Measurements from ENCODE around the gene CORO6. TPM values are rescaled to one million over a fixed set of nuclear protein-coding genes. Genes with fewer than 3 reads are reported as not detected.

CORO6 gene
- total RNA-seq, 1 experiment from 2014 or later: 14.7 TPM

- no peaks in the 10 kb centered on the region for H3K36me3 ChIP-seq
- H3K4me1 ChIP-seq: peaks cover 11% of the 10 kb centered on the region
- no peaks in the 10 kb centered on the region for H3K27me3 ChIP-seq
- H3K4me3 ChIP-seq: peak within 1 kb of the TSS; percentile 94
- peak within 1 kb of the TSS; percentile 69 for H3K27ac ChIP-seq
- peak; percentile 63 to 65 for DNase-seq
- H3K9me3 ChIP-seq (replicated peaks): no peaks in the 10 kb centered on the region
These were observed 56.0 kb downstream of the CORO6 start, which contains the start of gene ABHD15 for GRCh38 chr17:29566473-29567303. TSS of gene ABHD15 (minus strand) at chr17:29567037. CDS start at chr17:29566966, 71 bp downstream.

- H3K36me3 ChIP-seq: no peaks in the 10 kb centered on the region
- no peak overlapping the region for H3K27ac ChIP-seq
- H3K4me1 ChIP-seq: peaks cover 11% of the 10 kb centered on the region
- DNase-seq: no peak
- H3K9me3 ChIP-seq (replicated peaks): no peaks in the 10 kb centered on the region
- H3K4me3 ChIP-seq: peak overlapping the region; percentile 94
- no peaks in the 10 kb centered on the region for H3K27me3 ChIP-seq
These were observed 56.9 kb downstream of the CORO6 start for GRCh38 chr17:29565643-29566472.

Other genes starting within 250 kb of the CORO6 start
- gene TAOK1, start 232.5 kb downstream of the CORO6 start, total RNA-seq (2014; rRNA removed; shearing (Covaris generic)): 57.5 and 66.3 TPM in 2 replicates
- gene ABHD15, start 55.9 kb downstream of the CORO6 start, total RNA-seq (2014; rRNA removed; shearing (Covaris generic)): 16.2 and 18.5 TPM in 2 replicates
- gene TP53I13, start 54.2 kb downstream of the CORO6 start, total RNA-seq (2014; rRNA removed; shearing (Covaris generic)): 45.0 and 48.0 TPM in 2 replicates
- gene GIT1, start 33.3 kb downstream of the CORO6 start, total RNA-seq (2014; rRNA removed; shearing (Covaris generic)): 42.4 and 42.6 TPM in 2 replicates
- gene ANKRD13B, start 29.8 kb downstream of the CORO6 start, total RNA-seq (2014; rRNA removed; shearing (Covaris generic)): 18.1 and 19.2 TPM in 2 replicates

All from SJCRH30 (cell line).